Thyroid gland (tissue), 4 donors: ENCODE data around the gene NDUFA13.

Experiments used
- CTCF ChIP-seq, 6 experiments: fragments of 200-600 bp in 3 of 6; fragments of 450-650 bp in 3 of 6; sonication (generic) in 3 of 6; IDR thresholded peaks; one replicate each; pipeline ENCODE4 v1.5.1; 2016 to 2019; ENCODE audit warnings: antibody characterized with exemption in 6 of 6, mild to moderate bottlenecking in 2 of 6, inconsistent platforms in 1 of 6, moderate library complexity in 1 of 6
- POLR2A ChIP-seq, 2 donors: fragments of 450-650 bp; IDR thresholded peaks; one replicate each; pipeline ENCODE4 v1.6.1; 2017; ENCODE audit warnings: antibody characterized with exemption in 2 of 2, mild to moderate bottlenecking in 2 of 2, moderate library complexity in 1 of 2

GRCh38 chr19:19550972-19551852 lies 35.2 kb downstream of the NDUFA13 start:
- no peak for TF ChIP-seq POLR2A (IDR thresholded peaks at IDR 0.05)
- TF ChIP-seq CTCF (IDR thresholded peaks at IDR 0.05) = no peak
